IMR-90 (cell line): ENCODE results near the gene ARPC2. TPM values are rescaled to one million over a fixed set of nuclear protein-coding genes. Genes with fewer than 3 reads are reported as not detected.

Source experiments
- ATAC-seq: fragments of 200-7000 bp; cut with Tn5 transposase; 2 replicates; pipeline ENCODE4 v1.9.1; 2020; ENCODE audit warnings: low read depth, mild to moderate bottlenecking, moderate library complexity
- BruUV-seq: library from RNA; stranded (reverse); fragments of 400-500 nt; replicated peaks from 2 replicates; lab custom pipeline; 2021; lab: Mats Ljungman, UMichigan
- CTCF ChIA-PET: fragments of 300-600 bp; formaldehyde crosslinking; extraction: SDS; loops from one replicate; lab custom pipeline; 2021; ENCODE audit warnings: antibody characterized with exemption; lab: Yijun Ruan, JAX
- POLR2A ChIA-PET: fragments of 300-600 bp; sonication (Branson Sonifier 250); formaldehyde crosslinking; loops from one replicate; lab custom pipeline; 2022; ENCODE audit warnings: antibody characterized with exemption; ENCODE audit not compliant: unreplicated experiment; lab: Charles Lee
- DNase-seq: peaks from one replicate; pipeline ENCODE4 v3.0.0; 2013
- H2AFZ ChIP-seq: replicated peaks from 2 replicates; pipeline ENCODE3; 2013; ENCODE audit warnings: low read length, mild to moderate bottlenecking; ENCODE audit not compliant: poor library complexity
- H2AK5ac ChIP-seq: 2 replicates; pipeline ENCODE4 v1.6.1; 2013; ENCODE audit warnings: low read depth, low read length, inconsistent platforms
- H2AK9ac ChIP-seq: replicated peaks from 2 replicates; pipeline ENCODE3; 2013; ENCODE audit warnings: mild to moderate bottlenecking, low read depth, low read length, moderate library complexity; ENCODE audit not compliant: poor library complexity
- H2BK120ac ChIP-seq: 2 replicates; pipeline ENCODE4 v1.6.1; 2013; ENCODE audit warnings: low read depth, low read length, inconsistent platforms
- H2BK15ac ChIP-seq: 3 replicates; pipeline ENCODE4 v1.6.1; 2013; ENCODE audit warnings: low read depth, low read length, inconsistent platforms
- H2BK20ac ChIP-seq: 2 replicates; pipeline ENCODE4 v1.6.1; 2013; ENCODE audit warnings: low read depth, mild to moderate bottlenecking, inconsistent platforms, low read length, moderate library complexity
- H2BK5ac ChIP-seq: 2 replicates; pipeline ENCODE4 v1.6.1; 2013; ENCODE audit warnings: mild to moderate bottlenecking, low read depth, low read length, inconsistent platforms; ENCODE audit not compliant: poor library complexity, severe bottlenecking
- H3K14ac ChIP-seq: replicated peaks from 2 replicates; pipeline ENCODE4 v1.6.1; 2013; ENCODE audit warnings: low read depth, low read length, inconsistent platforms
- H3K18ac ChIP-seq: 2 replicates; pipeline ENCODE4 v1.6.1; 2013; ENCODE audit warnings: low read depth, low read length, control low read depth
- H3K23ac ChIP-seq: 2 replicates; pipeline ENCODE4 v1.6.1; 2013; ENCODE audit warnings: low read depth, low read length, inconsistent platforms
- H3K27ac ChIP-seq: 2 replicates; pipeline ENCODE4 v1.5.1; 2013; ENCODE audit warnings: mild to moderate bottlenecking, control low read depth, low read length; ENCODE audit not compliant: insufficient read depth
- H3K27me3 ChIP-seq: 2 replicates; pipeline ENCODE4 v1.6.1; 2013; ENCODE audit warnings: low read length; ENCODE audit not compliant: control insufficient read depth, insufficient read depth
- H3K36me3 ChIP-seq: 2 replicates; pipeline ENCODE4 v1.6.1; 2013; ENCODE audit warnings: low read length, mixed read lengths; ENCODE audit not compliant: control insufficient read depth, insufficient read depth
- H3K4ac ChIP-seq: 2 replicates; pipeline ENCODE4 v1.6.1; 2013; ENCODE audit warnings: low read depth, low read length, inconsistent platforms
- H3K4me1 ChIP-seq: 2 replicates; pipeline ENCODE4 v1.6.1; 2013; ENCODE audit warnings: low read length, mixed read lengths; ENCODE audit not compliant: control insufficient read depth, insufficient read depth
- H3K4me2 ChIP-seq: 2 replicates; pipeline ENCODE4 v1.6.1; 2013; ENCODE audit warnings: low read depth, mild to moderate bottlenecking, control low read depth, low read length, moderate library complexity
- H3K4me3 ChIP-seq: 2 replicates; pipeline ENCODE4 v1.5.1; 2013; ENCODE audit warnings: low read depth, mild to moderate bottlenecking, control low read depth, low read length, moderate library complexity; ENCODE audit not compliant: insufficient read depth
- H3K56ac ChIP-seq: 2 replicates; pipeline ENCODE4 v1.6.1; 2013; ENCODE audit warnings: low read length, inconsistent platforms; ENCODE audit not compliant: insufficient read depth; ENCODE audit errors: extremely low read depth
- H3K79me1 ChIP-seq, 2 experiments: 2 replicates each; pipeline ENCODE4 v1.6.1; 2013; ENCODE audit warnings: low read length in 2 of 2, inconsistent platforms in 1 of 2, low read depth in 1 of 2
- H3K9ac ChIP-seq: 2 replicates; pipeline ENCODE4 v1.6.1; 2013; ENCODE audit warnings: low read depth, low read length, control low read depth
- H3K9me1 ChIP-seq: 2 replicates; pipeline ENCODE4 v1.6.1; 2013; ENCODE audit warnings: low read length, inconsistent platforms; ENCODE audit not compliant: insufficient read depth
- H3K9me3 ChIP-seq: 2 replicates; pipeline ENCODE4 v1.6.1; 2013; ENCODE audit warnings: low read length; ENCODE audit not compliant: control insufficient read depth, insufficient read depth
- H4K20me1 ChIP-seq: 2 replicates; pipeline ENCODE4 v1.6.1; 2013; ENCODE audit warnings: low read length, inconsistent platforms; ENCODE audit not compliant: insufficient read depth
- H4K5ac ChIP-seq: 2 replicates; pipeline ENCODE4 v1.6.1; 2013; ENCODE audit warnings: mild to moderate bottlenecking, low read depth, low read length, control low read depth
- H4K8ac ChIP-seq, 2 experiments: 2 replicates each; pipeline ENCODE4 v1.6.1; 2013; ENCODE audit warnings: low read depth in 2 of 2, low read length in 2 of 2, control low read depth in 1 of 2, inconsistent platforms in 1 of 2
- H4K91ac ChIP-seq: 2 replicates; pipeline ENCODE4 v1.6.1; 2013; ENCODE audit warnings: low read depth, low read length, inconsistent platforms; ENCODE audit not compliant: insufficient read depth
- BHLHE40 ChIP-seq: fragments of 150-350 bp; IDR thresholded peaks from 2 replicates; pipeline ENCODE4 v1.6.1; 2016; ENCODE audit warnings: mild to moderate bottlenecking, low read depth, low read length
- CEBPB ChIP-seq: IDR thresholded peaks from 2 replicates; pipeline ENCODE4 v1.6.1; 2012; ENCODE audit warnings: low read depth, low read length, improper control_type of control experiment
- CHD1 ChIP-seq: IDR thresholded peaks from 2 replicates; pipeline ENCODE4 v1.6.1; 2012; ENCODE audit warnings: low read depth, low read length, improper control_type of control experiment
- CTCF ChIP-seq: conservative IDR thresholded peaks from 2 replicates; pipeline ENCODE4 v1.5.1; 2012; ENCODE audit warnings: mild to moderate bottlenecking, low read depth, low read length, improper control_type of control experiment
- FOS ChIP-seq: fragments of 150-350 bp; IDR thresholded peaks from 2 replicates; pipeline ENCODE4 v1.6.1; 2016; ENCODE audit warnings: low read depth, low read length
- MAFK ChIP-seq: IDR thresholded peaks from 2 replicates; pipeline ENCODE4 v1.6.1; 2012; ENCODE audit warnings: low read depth, low read length, improper control_type of control experiment
- MAZ ChIP-seq: IDR thresholded peaks from 2 replicates; pipeline ENCODE4 v1.6.1; 2012; ENCODE audit warnings: low read depth, mild to moderate bottlenecking, low read length, improper control_type of control experiment, moderate library complexity, borderline replicate concordance
- MXI1 ChIP-seq: IDR thresholded peaks from 2 replicates; pipeline ENCODE4 v1.6.1; 2012; ENCODE audit warnings: low read depth, mild to moderate bottlenecking, low read length, moderate library complexity, borderline replicate concordance
- NFE2L2 ChIP-seq: fragments of 150-350 bp; IDR thresholded peaks from 2 replicates; pipeline ENCODE4 v1.6.1; 2016; ENCODE audit warnings: low read depth, mild to moderate bottlenecking, low read length
- POLR2A ChIP-seq: IDR thresholded peaks from 2 replicates; pipeline ENCODE4 v1.6.1; 2012; ENCODE audit warnings: mild to moderate bottlenecking, low read depth, low read length
- RAD21 ChIP-seq: IDR thresholded peaks from 2 replicates; pipeline ENCODE4 v1.6.1; 2012; ENCODE audit warnings: low read length, improper control_type of control experiment
- RCOR1 ChIP-seq: IDR thresholded peaks from 2 replicates; pipeline ENCODE4 v1.6.1; 2012; ENCODE audit warnings: mild to moderate bottlenecking, low read length, improper control_type of control experiment; ENCODE audit not compliant: insufficient replicate concordance
- RFX5 ChIP-seq: IDR thresholded peaks from 2 replicates; pipeline ENCODE4 v1.8.0; 2012; ENCODE audit warnings: low read depth, mild to moderate bottlenecking, low read length, moderate library complexity
- SMC3 ChIP-seq: fragments of 150-350 bp; IDR thresholded peaks from 2 replicates; pipeline ENCODE4 v1.6.1; 2016; ENCODE audit warnings: low read depth, mild to moderate bottlenecking, antibody characterized with exemption, low read length, moderate library complexity
- USF2 ChIP-seq: fragments of 150-350 bp; IDR thresholded peaks from 2 replicates; pipeline ENCODE4 v1.6.1; 2017; ENCODE audit warnings: mild to moderate bottlenecking, antibody characterized with exemption, low read length, low read depth
- WGBS, 2 experiments: methylation state at CpG; one replicate each; pipeline versions ENCODE4 v1.1.5 to v1.1.7; 2013; ENCODE audit warnings: missing lambda C conversion rate in 2 of 2; ENCODE audit not compliant: insufficient read length in 1 of 2; ENCODE audit errors: extremely low coverage in 2 of 2; 5-methylcytosine and 5-hydroxymethylcytosine counted together
- dilution Hi-C: fragments of 300-500 bp; cut with HindIII; formaldehyde crosslinking; loops from one replicate; pipeline ENCODE4 v1.14.3; 2018; ENCODE audit warnings: low sequenced_read_pairs; ENCODE audit not compliant: unreplicated experiment
- in situ Hi-C: fragments of 300-500 bp; cut with MboI; formaldehyde crosslinking; loops from 3 replicates; pipeline ENCODE4 v1.14.3; 2019; ENCODE audit warnings: low sequenced_read_pairs, inconsistent platforms, mixed read lengths
- intact Hi-C: fragments of 100-400 bp; cut with micrococcal nuclease; formaldehyde crosslinking; loops from 2 replicates; pipeline ENCODE4 v1.10.0; 2022
- polyA plus RNA-seq, 3 experiments: library from polyadenylated mRNA; depleted of rRNA; stranded (reverse); fragments of >200 nt; gene quantifications; 2 replicates each; pipeline ENCODE4 v1.2.3, GENCODE V29; 2012; ENCODE audit warnings: low replicate concordance in 1 of 3
- total RNA-seq: library from RNA; depleted of rRNA; stranded (reverse); fragments of >200 nt; gene quantifications from 2 replicates; pipeline ENCODE4 v1.2.3, GENCODE V29; 2012
- TF ChIP-seq, protein P1 (sequence below): fragments of 150-350 bp; IDR thresholded peaks from 2 replicates; pipeline ENCODE4 v1.6.1; 2016; ENCODE audit warnings: low read depth, mild to moderate bottlenecking, low read length, moderate library complexity, borderline replicate concordance

ARPC2 gene
- total and polyA plus RNA-seq, 2 of the 4 experiments (the other 2 are of a cell fraction) = 561 to 635 TPM

- POLR2A ChIA-PET = no interaction called here
- Histone ChIP-seq H3K9me1 (no peaks in the 10 kb centered on the region), H2BK20ac (no peak overlapping the region), H2AFZ (no peak overlapping the region), H3K4me3 (no peak overlapping the region), H2BK120ac (no peak overlapping the region), H3K4me2 (no peak overlapping the region), H3K9ac (no peak overlapping the region), H3K9me3 (no peaks in the 10 kb centered on the region), H2BK5ac (no peak overlapping the region), H3K79me1 (no peaks in the 10 kb centered on the region), H2AK5ac (no peak overlapping the region), H3K27ac (no peak overlapping the region), H3K4ac (no peak overlapping the region), H4K5ac (no peak overlapping the region), H3K36me3 (no peaks in the 10 kb centered on the region), H3K56ac (no peak overlapping the region), H3K14ac (no peak overlapping the region), H3K18ac (no peak overlapping the region), H4K8ac (no peak overlapping the region), H3K23ac (no peak overlapping the region), H4K20me1 (no peaks in the 10 kb centered on the region), H4K91ac (no peak overlapping the region), H2AK9ac (no peak overlapping the region), H3K4me1 (no peaks in the 10 kb centered on the region), H2BK15ac (no peak overlapping the region), H3K27me3 (peaks cover 13% of the 10 kb centered on the region)
- BruUV-seq = no TSS peak
- ATAC-seq = no peak
- in situ Hi-C loops (no loop called here), intact Hi-C loops (no loop called here), dilution Hi-C loops (no loop called here)
- CTCF ChIA-PET = no interaction called here
- TF ChIP-seq BHLHE40 (no peak), USF2 (no peak), RAD21 (no peak), MAZ (no peak), CHD1 (no peak), NFE2L2 (no peak), RFX5 (no peak), MAFK (no peak), RCOR1 (no peak), FOS (no peak), POLR2A (no peak), CTCF (no peak), MXI1 (no peak), CEBPB (no peak), SMC3 (no peak)
- TF ChIP-seq, protein P1, sequence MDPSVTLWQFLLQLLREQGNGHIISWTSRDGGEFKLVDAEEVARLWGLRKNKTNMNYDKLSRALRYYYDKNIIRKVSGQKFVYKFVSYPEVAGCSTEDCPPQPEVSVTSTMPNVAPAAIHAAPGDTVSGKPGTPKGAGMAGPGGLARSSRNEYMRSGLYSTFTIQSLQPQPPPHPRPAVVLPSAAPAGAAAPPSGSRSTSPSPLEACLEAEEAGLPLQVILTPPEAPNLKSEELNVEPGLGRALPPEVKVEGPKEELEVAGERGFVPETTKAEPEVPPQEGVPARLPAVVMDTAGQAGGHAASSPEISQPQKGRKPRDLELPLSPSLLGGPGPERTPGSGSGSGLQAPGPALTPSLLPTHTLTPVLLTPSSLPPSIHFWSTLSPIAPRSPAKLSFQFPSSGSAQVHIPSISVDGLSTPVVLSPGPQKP = no peak
- no CpG with 5 or more reads among the region's 4 CpGs for WGBS, 2 experiments
- DNase-seq = no peak
Measured at GRCh38 chr2:218193701-218194100, 23.3 kb upstream of the ARPC2 start.
